ENCODE results near the gene CACNA1C. TPM values are rescaled to one million over a fixed set of nuclear protein-coding genes. Genes with fewer than 3 reads are reported as not detected.

CACNA1C gene
- total and polyA plus RNA-seq, 10 of the 15 experiments (the other 5 are each of a cell fraction or from before 2014, with no cell fraction given) = under 0.01 to 0.15 (median 0.09) TPM; not detected in 5

GRCh38 chr12:2118061-2118460, 65.3 kb downstream of the CACNA1C start:
- ChIA-PET RAD21 (ENCODE audit: unreplicated experiment) (no interaction called here), SMC1A (ENCODE audit: uncharacterized antibody, unreplicated experiment) (no interaction called here)
- TF ChIP-seq RUNX3 (IDR thresholded peaks at IDR 0.05; ENCODE audit: low read length) = no peak
- TF ChIP-seq SREBF1 (IDR thresholded peaks at IDR 0.05; ENCODE audit: low read length) = no peak

GRCh38 chr12:2118481-2119255, 65.9 kb downstream of the CACNA1C start:
- no TSS peak for BruUV-seq (replicated peaks)
- Histone ChIP-seq H3K27me3 (replicated peaks in 1 of 2; ENCODE audit: control insufficient read depth in 2 of 2, insufficient read depth in 2 of 2, low read length in 1 of 2) (peaks cover 0 to 3% of the 10 kb centered on the region in 2 experiments; a peak in 2 of 4 replicates), H3K4me1 (ENCODE audit: control insufficient read depth, insufficient read depth, low read length) (no peaks in the 10 kb centered on the region), H3K36me3 (ENCODE audit: control insufficient read depth in 2 of 2, insufficient read depth in 2 of 2, low read length in 1 of 2) (no peaks in the 10 kb centered on the region), H3K9me3 (replicated peaks; ENCODE audit: control insufficient read depth, insufficient read depth, low read length) (no peaks in the 10 kb centered on the region), H3K79me2 (ENCODE audit: control insufficient read depth, insufficient read depth, low read length) (no peaks in the 10 kb centered on the region), H3K27ac (ENCODE audit: control insufficient read depth, insufficient read depth) (no peak overlapping the region), H3K4me2 (ENCODE audit: control insufficient read depth, insufficient read depth) (no peak overlapping the region), H3K9ac (ENCODE audit: control insufficient read depth, insufficient read depth, low read length) (no peak overlapping the region), H4K20me1 (ENCODE audit: control insufficient read depth, insufficient read depth) (no peaks in the 10 kb centered on the region), H2AFZ (ENCODE audit: control insufficient read depth, low read depth, low read length) (no peak overlapping the region), H3K4me3 (no peak overlapping the region)
- in situ Hi-C loops (cut with MboI) = no loop called here
- FAIRE-seq (no peak), DNase-seq (ENCODE audit: low read depth, low spot score) (no peak), ATAC-seq (no peak)
- 44% methylated on average over 12 of the region's 12 CpGs for WGBS (ENCODE audit: insufficient coverage, insufficient replicate concordance, low lambda C conversion rate, missing lambda C conversion rate)
- intact Hi-C loops (cut with micrococcal nuclease; ENCODE audit: unreplicated experiment) = no loop called here
- ChIA-PET CTCF (interaction anchor here (0.6 kb wide), 1 partner anchor 328 kb away, joined by 3 read pairs; no protein-coding TSS in a partner anchor), SMC1A (ENCODE audit: uncharacterized antibody, unreplicated experiment) (no interaction called here), POLR2A (no interaction called here), RAD21 (ENCODE audit: unreplicated experiment) (no interaction called here)
- TF ChIP-seq LARP7 (IDR thresholded peaks at IDR 0.05) (no peak), MEF2B (IDR thresholded peaks at IDR 0.05; ENCODE audit: partially characterized antibody, poor library complexity, severe bottlenecking) (no peak), CBX5 (IDR thresholded peaks at IDR 0.05; ENCODE audit: low read depth) (no peak), E2F8 (IDR thresholded peaks at IDR 0.05; ENCODE audit: low read depth, partially characterized antibody) (no peak), TCF3 (IDR thresholded peaks at IDR 0.05; ENCODE audit: borderline replicate concordance, insufficient read depth, low read depth, low read length) (no peak), PAX5 (IDR thresholded peaks at IDR 0.05; ENCODE audit: borderline replicate concordance, low read depth, low read length) (no peak), NFXL1 (IDR thresholded peaks at IDR 0.05; ENCODE audit: borderline replicate concordance) (no peak), BCL11A (IDR thresholded peaks at IDR 0.05; ENCODE audit: low read depth, low read length) (no peak), SPI1 (IDR thresholded peaks at IDR 0.05; ENCODE audit: borderline replicate concordance, insufficient read depth, low read depth, low read length) (no peak), BHLHE40 (IDR thresholded peaks at IDR 0.05; ENCODE audit: borderline replicate concordance in 1 of 2, low read depth in 2 of 2, low read length in 1 of 2) (no peak), CEBPB (IDR thresholded peaks at IDR 0.05; ENCODE audit: borderline replicate concordance in 1 of 2, low read depth in 2 of 2, low read length in 2 of 2) (no peak)

More at GRCh38 chr12:2118061-2118460, 65.3 kb downstream of the CACNA1C start:
- Histone ChIP-seq H2AFZ (ENCODE audit: control insufficient read depth, low read depth, low read length) (no peak overlapping the region), H3K4me3 (no peak overlapping the region), H3K9me3 (replicated peaks; ENCODE audit: control insufficient read depth, insufficient read depth, low read length) (no peaks in the 10 kb centered on the region), H3K4me1 (ENCODE audit: control insufficient read depth, insufficient read depth, low read length) (no peaks in the 10 kb centered on the region), H3K27me3 (replicated peaks in 1 of 2; ENCODE audit: control insufficient read depth in 2 of 2, insufficient read depth in 2 of 2, low read length in 1 of 2) (peaks cover 0 to 3% of the 10 kb centered on the region in 2 experiments; a peak in 2 of 4 replicates), H4K20me1 (ENCODE audit: control insufficient read depth, insufficient read depth) (no peaks in the 10 kb centered on the region), H3K36me3 (ENCODE audit: control insufficient read depth in 2 of 2, insufficient read depth in 2 of 2, low read length in 1 of 2) (no peaks in the 10 kb centered on the region), H3K9ac (ENCODE audit: control insufficient read depth, insufficient read depth, low read length) (no peak overlapping the region), H3K27ac (ENCODE audit: control insufficient read depth, insufficient read depth) (no peak overlapping the region), H3K79me2 (ENCODE audit: control insufficient read depth, insufficient read depth, low read length) (no peaks in the 10 kb centered on the region), H3K4me2 (ENCODE audit: control insufficient read depth, insufficient read depth) (no peak overlapping the region)
- peak; percentile 41; the same call in 1 of the 3 replicates for ATAC-seq
- DNase-seq (ENCODE audit: low read depth, low spot score) = no peak
- in situ Hi-C loops (cut with MboI) = no loop called here
- WGBS (ENCODE audit: insufficient coverage, insufficient replicate concordance, low lambda C conversion rate, missing lambda C conversion rate) = 11% methylated on average over 5 of the region's 5 CpGs
- ChIA-PET POLR2A (no interaction called here), CTCF (no interaction called here)
- intact Hi-C loops (cut with micrococcal nuclease; ENCODE audit: unreplicated experiment) = no loop called here
- BruUV-seq (replicated peaks) = no TSS peak
- no peak for FAIRE-seq

Measured in GM12878 (cell line).